GM19438 (cell line): ENCODE measurements around the gene CCL27.

Experiments
- ATAC-seq: cut with Tn5 transposase; IDR thresholded peaks from one replicate; pipeline ENCODE4 v1.9.1; 2021; ENCODE audit warnings: low read depth; ENCODE audit not compliant: unreplicated experiment

The CCL27 gene

DNA sequence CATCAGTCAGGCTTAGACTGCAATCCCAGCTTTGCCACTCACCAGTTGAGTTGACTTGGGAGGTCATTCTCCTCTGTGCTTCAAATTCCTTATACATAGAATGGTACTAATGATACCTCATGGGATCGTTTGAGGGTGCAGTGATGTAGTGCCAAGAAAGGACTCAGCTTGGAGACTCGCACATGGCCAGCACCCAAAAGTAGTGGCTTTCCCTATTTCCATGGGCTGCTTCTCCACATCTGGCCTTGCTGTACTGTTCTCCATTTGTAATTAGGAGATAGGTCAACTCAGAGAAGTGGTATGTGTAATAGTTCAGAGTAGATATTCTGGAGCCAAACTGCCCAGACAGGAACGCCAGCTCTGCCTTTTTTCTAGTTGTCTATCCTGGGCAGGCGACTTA lies 23.1 kb upstream of the CCL27 start:
- ATAC-seq = no peak

DNA sequence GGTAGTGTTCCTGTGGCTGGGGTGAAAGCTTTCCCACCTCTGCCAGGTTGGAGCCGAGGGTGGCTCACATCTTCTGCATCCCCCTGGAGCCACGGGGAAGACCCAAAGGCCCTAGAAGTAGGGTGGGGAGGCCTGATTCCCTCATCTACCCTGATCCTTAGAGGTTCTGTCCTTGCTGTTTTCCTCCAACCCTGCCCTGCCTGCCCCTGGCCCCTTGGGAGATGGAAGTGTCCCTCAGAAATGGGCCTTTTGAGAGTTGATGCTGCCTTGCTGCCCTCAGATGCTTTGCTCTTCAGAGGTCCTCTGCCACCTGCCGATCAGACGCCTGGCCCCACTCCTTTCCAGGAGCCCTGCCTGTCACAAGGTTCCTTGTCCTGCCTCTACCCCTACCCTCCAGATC lies 22.4 kb upstream of the CCL27 start:
- no peak for ATAC-seq

DNA sequence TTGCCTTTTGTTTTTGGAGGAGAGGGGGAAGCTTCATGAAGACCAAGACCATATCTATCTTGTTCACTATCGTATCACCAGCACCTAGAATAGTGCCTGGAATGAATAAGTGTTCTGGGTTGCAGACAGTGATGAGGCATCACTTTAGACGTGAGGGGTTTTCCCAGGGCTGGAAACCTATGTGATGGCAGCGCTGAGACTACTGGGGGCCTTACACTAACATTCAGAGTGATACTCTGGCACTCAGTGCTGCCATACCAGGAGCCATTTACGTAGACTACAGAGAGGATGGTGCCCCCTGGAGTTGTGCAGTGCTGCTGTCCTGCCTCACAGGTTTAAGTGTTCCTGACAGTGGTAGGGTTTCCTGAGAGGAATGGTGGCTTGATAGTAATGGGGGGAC lies 21.7 kb upstream of the CCL27 start:
- ATAC-seq = no peak

GRCh38 chr9:34675869-34676268 lies 13.4 kb upstream of the CCL27 start:
- ATAC-seq = no peak

DNA sequence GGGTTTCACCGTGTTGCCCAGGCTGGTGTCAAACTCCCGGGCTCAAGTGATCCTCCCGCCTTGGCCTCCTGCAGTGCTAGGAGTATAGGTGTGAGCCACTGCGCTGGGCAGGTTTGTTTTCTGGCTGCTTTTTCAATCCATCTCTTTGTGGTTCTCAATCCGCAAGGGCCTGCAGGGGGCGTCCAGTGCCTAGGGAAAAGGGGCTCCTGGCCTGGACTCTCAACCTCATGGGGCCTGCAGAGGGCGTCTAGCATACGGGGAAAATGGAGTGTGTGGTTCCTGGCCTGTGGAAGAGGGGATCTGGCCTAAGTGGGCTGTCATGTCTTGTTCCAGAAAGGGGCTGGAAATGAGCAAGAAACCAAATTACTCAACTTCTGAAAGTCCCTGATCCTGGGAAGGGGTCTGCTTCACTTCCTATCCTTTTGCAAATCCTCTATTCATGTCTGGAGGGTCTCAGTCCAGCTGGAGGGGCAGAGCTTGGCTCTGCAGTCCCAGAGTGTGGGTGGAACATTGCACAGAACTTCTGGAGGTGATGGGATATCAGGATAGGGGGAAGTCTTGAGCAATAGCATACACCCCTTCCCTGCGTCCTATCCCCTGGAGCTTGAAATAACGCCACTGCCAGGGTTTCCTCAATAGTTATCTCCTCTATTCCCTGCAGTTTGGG lies 12.7 kb upstream of the CCL27 start:
- ATAC-seq = no peak

- no peak for ATAC-seq
These were observed 12.0 kb upstream of the CCL27 start for GRCh38 chr9:34674440-34674839.

GRCh38 chr9:34671307-34671706 lies 8.8 kb upstream of the CCL27 start:
- ATAC-seq = no peak

GRCh38 chr9:34669809-34670562 lies 7.5 kb upstream of the CCL27 start:
- no peak for ATAC-seq

- peak; percentile 73 for ATAC-seq
These were observed 3.2 kb upstream of the CCL27 start for GRCh38 chr9:34665381-34666250.

- peak; percentile 29 for ATAC-seq
These were observed 2.6 kb upstream of the CCL27 start for GRCh38 chr9:34665067-34665380.

GRCh38 chr9:34664281-34665066 lies 2.0 kb upstream of the CCL27 start:
- no peak for ATAC-seq

DNA sequence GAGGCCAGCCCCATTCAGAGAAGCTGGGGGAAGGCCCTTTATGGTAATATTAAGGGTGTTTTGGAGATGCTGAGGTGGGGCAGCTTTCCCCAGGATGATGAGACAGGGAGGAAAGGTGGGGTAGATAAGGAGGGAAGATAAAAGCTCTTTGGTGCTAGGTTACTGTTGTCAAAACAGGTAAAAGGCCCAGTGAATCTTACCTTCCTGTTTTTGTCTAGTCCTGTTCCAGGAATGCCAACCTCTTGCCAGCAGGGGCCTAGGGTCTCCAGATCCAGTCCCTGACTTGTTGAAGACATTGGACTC lies 797 bp upstream of the CCL27 start:
- ATAC-seq = no peak

- no peak for ATAC-seq
These were observed 2.7 kb downstream of the CCL27 start for GRCh38 chr9:34659592-34660253.

DNA sequence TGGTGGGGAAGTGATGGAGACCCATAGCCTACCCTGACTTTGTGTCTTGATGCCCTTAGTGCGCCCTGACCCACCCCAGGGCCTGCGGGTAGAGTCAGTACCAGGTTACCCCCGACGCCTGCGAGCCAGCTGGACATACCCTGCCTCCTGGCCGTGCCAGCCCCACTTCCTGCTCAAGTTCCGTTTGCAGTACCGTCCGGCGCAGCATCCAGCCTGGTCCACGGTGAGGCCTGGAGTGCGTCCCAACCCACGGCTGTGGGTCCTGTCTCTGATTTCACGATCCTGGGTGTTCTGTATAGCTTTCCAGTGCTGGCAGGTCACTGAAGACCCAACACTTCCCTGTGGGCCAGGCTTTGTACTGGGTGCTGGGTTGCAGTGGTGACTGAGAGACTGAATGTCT lies 4.0 kb downstream of the CCL27 start:
- no peak for ATAC-seq

GRCh38 chr9:34656992-34657391 lies 5.5 kb downstream of the CCL27 start:
- ATAC-seq = no peak

DNA sequence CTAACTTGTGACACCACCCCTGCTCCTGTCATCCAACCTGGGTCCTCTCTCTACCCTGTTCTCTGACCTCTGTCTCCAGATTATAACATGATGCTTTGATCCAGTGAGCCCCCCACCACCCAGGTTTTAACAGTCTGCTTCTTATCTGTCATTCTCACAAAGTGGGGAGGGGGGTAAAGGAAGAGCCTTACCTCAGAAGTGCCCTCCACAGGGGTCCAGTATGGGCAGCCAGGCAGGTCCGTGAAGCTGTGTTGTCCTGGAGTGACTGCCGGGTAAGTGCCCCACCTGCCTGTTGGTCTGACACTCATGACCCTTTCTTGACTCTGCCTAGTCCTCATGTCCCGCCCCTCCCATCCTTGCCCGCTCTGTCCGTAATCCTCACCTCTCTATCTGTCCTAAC lies 7.1 kb downstream of the CCL27 start:
- no peak for ATAC-seq

- ATAC-seq = no peak
These were observed 8.0 kb downstream of the CCL27 start for GRCh38 chr9:34654323-34655051.

- ATAC-seq = no peak
These were observed 9.0 kb downstream of the CCL27 start for GRCh38 chr9:34653151-34654072.

DNA sequence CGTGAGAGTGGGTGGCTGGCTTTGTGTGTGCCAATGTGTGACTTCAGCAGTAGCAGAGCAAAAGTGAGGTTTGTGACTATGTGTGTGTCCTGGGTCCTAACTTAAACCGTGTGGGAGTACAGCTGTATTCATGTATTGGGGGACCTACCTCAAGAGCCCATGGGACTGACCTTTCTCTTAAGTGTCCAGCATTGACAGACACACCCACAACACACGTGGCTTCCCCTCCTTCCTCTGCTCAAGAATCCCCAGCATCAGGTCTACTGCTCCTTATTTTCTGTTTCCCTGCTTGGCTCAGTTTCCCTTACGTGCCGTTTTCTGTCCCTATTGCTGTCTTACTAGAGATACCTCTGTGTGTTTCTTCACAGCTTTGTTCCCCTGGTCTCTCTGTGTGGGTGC lies 9.9 kb downstream of the CCL27 start:
- ATAC-seq = no peak
